Rectal smooth muscle tissue (tissue), 1 donor: ENCODE measurements around the gene KIFC3.

Source experiments
- H3K27ac ChIP-seq: one replicate; pipeline ENCODE4 v1.7.0; 2013; ENCODE audit warnings: low read depth, low read length, inconsistent platforms
- H3K27me3 ChIP-seq: one replicate; pipeline ENCODE4 v1.7.0; 2013; ENCODE audit warnings: low read length; ENCODE audit not compliant: control insufficient read depth, insufficient read depth
- H3K36me3 ChIP-seq: one replicate; pipeline ENCODE4 v1.7.0; 2013; ENCODE audit warnings: low read length; ENCODE audit not compliant: control insufficient read depth, insufficient read depth
- H3K4me1 ChIP-seq: one replicate; pipeline ENCODE4 v1.7.0; 2013; ENCODE audit warnings: low read length; ENCODE audit not compliant: control insufficient read depth, insufficient read depth
- H3K4me3 ChIP-seq: one replicate; pipeline ENCODE4 v1.7.0; 2013; ENCODE audit warnings: low read length
- H3K9ac ChIP-seq: one replicate; pipeline ENCODE4 v1.7.0; 2013; ENCODE audit warnings: low read length

The KIFC3 gene

DNA sequence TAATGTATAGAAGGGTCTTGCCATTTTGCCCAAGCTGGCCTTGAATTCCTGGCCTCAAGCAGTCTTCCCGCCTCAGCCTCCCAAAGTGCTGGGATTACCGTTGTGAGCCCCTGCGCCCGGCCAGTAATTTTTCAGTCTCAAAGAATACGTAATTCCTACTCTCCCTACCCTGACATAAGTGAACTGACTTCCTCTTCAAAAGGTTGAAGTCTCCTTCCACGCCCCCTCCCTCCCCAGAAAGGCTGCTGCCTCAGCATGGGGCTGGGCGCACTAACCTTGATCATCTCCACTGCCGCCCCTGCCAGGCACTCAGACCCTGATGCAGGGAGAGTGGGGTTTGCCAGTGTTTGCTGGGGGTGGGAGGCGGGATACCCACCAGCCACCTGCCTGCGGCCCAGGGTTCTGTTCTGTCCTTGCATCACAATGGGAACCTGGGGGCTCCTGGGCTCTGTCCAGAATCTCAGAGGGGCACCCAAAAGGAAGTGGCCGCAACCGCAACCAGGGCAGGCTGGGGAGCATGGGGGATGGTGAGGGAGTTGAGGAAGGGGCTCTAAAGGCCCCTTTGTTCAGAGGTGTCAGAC, 27.5 kb downstream of the KIFC3 start:
- Histone ChIP-seq H3K27ac (no peak overlapping the region), H3K9ac (no peak overlapping the region), H3K27me3 (no peaks in the 10 kb centered on the region), H3K4me1 (no peaks in the 10 kb centered on the region), H3K36me3 (peaks cover 3% of the 10 kb centered on the region), H3K4me3 (no peak overlapping the region)

DNA sequence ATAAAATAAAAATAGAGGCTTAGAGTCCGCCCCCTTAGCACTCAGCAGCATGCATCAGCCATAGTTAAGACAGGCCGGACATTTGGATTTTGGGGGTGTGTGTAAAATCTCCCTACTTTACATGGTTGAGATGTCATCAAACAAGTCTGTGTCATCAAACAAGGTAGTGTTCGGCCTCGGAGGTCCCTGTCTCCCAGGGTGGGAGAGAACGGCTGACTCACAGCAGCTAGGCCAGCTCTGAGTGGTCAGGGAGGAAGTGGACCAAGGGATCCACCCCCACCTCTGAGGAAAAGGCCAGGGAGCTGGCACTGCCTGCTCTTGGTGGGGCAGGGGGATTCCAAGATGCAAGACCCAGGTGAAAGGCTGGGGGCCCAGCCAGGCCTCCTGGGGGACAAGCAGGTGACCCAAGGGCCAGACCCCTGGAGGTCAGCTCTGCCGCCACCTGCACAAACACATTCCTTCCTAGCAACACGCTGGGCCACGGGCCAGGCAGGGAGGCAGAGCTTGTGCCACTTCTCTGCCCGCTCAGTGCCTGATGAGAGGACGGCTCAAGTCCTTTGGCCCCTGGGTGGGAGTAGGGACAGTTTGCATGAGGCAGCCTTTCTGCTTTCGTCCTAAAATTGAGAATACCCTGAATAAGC, 28.5 kb downstream of the KIFC3 start:
- Histone ChIP-seq H3K4me1 (no peaks in the 10 kb centered on the region), H3K4me3 (no peak overlapping the region), H3K27me3 (no peaks in the 10 kb centered on the region), H3K36me3 (peaks cover 3% of the 10 kb centered on the region), H3K27ac (no peak overlapping the region), H3K9ac (no peak overlapping the region)

DNA sequence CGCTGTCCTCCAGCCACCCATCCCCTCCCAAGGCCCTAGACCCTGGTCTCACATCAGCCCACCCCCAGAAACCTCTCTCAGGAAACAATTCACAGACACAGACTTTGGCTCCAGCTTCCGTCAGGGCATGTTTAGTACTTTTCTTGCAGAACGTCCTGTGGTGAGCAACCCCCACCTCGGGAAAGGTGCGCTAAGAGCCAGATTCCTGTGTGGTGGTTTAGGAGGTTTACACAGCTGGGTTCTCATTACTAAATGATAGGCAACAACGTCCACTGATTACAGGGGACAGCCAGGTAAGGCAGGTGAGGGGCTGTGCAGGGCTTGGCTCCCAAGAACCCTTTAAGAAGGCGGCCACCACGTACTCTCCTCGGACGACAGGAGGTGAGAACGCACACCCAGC, 29.3 kb downstream of the KIFC3 start:
- Histone ChIP-seq H3K27me3 (no peaks in the 10 kb centered on the region), H3K36me3 (peaks cover 3% of the 10 kb centered on the region), H3K9ac (no peak overlapping the region), H3K27ac (no peak overlapping the region), H3K4me3 (no peak overlapping the region), H3K4me1 (no peaks in the 10 kb centered on the region)

DNA sequence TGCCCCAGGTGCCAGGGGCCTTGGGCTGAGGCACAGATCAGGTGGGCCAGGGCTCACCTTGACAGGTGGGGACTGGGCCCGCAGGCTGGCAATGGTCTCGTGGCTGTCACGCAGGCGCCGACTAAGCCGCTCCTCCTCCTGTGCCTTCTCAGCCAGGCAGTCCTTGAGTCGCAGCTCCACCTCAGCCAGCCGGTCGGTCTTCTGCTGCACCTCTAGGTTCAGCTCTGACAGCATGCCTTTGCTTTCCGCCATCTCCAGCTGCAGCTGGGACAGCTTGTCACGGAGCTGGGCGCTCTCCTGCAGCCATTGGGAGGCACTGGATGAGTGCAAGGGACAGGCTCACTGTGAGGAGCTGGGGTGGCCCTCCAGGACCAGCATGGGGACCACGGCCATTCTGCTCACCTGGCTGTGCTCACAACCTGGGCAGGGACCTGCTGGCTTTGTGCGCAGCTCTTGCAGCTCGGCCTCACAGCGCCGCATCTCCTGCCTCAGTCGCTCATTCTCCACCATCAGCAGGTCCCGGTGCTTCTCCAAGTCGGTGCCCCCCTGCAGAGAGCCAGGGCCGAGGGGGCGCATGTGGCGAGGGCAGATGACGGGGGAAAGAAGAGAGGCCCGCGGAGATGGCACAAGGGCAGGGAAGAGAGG, 31.0 kb downstream of the KIFC3 start:
- H3K27me3 ChIP-seq = no peaks in the 10 kb centered on the region
- no peak overlapping the region for H3K27ac ChIP-seq
- H3K4me3 ChIP-seq = no peak overlapping the region
- H3K36me3 ChIP-seq = peaks cover 3% of the 10 kb centered on the region
- no peaks in the 10 kb centered on the region for H3K4me1 ChIP-seq
- no peak overlapping the region for H3K9ac ChIP-seq

DNA sequence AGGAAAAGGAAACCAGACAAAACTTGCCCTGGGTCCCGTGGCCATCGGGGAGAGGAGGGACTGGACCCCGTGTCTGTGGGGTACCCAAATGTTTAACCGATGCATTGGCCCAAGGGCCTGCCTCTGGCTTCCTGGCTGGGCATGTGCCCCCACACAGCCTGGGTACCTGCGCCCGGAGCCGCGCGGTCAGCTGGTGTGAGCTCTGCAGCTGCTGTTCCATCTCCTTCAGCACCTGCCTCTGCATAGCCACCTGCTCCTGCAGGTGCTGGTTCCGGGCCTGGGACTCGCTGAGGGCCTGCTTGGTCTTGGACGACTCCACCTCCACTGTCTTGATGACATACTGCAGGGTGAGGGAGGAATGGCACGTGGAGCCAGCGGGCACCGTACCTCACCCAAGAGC, 31.9 kb downstream of the KIFC3 start:
- Histone ChIP-seq H3K27me3 (no peaks in the 10 kb centered on the region), H3K9ac (no peak overlapping the region), H3K4me3 (no peak overlapping the region), H3K36me3 (no peaks in the 10 kb centered on the region), H3K4me1 (no peaks in the 10 kb centered on the region), H3K27ac (no peak overlapping the region)

DNA sequence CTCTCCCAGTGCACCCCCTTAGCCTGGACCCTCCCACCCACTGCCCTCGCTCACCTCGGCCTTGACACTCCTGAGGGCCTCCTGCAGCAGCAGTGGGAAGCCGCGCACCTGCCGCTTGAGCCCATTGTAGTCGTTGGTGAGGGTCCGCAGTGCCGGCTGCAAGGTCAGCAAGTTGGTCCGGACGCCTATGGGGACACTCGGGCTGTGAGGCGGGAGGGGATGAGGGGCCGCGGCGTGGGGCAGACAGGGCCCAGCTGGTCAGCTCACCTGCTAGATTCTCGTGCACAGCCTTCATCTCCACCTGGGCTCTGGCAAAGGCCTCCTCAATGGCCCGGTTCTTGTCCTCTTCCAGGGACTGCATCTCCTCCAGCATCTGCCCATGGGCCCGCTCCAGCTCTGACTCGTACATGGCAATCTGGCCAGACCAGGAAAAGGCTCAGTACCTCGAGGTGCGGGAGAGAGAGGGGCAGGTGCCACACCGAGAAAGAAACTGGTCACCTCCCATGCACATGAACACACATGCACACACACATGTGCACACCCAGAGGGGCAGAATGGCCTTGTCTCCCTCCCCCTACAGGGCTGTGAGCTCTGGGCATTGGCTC, 32.6 kb downstream of the KIFC3 start:
- Histone ChIP-seq H3K4me1 (no peaks in the 10 kb centered on the region), H3K27ac (no peak overlapping the region), H3K9ac (no peak overlapping the region), H3K27me3 (no peaks in the 10 kb centered on the region), H3K36me3 (no peaks in the 10 kb centered on the region), H3K4me3 (no peak overlapping the region)

DNA sequence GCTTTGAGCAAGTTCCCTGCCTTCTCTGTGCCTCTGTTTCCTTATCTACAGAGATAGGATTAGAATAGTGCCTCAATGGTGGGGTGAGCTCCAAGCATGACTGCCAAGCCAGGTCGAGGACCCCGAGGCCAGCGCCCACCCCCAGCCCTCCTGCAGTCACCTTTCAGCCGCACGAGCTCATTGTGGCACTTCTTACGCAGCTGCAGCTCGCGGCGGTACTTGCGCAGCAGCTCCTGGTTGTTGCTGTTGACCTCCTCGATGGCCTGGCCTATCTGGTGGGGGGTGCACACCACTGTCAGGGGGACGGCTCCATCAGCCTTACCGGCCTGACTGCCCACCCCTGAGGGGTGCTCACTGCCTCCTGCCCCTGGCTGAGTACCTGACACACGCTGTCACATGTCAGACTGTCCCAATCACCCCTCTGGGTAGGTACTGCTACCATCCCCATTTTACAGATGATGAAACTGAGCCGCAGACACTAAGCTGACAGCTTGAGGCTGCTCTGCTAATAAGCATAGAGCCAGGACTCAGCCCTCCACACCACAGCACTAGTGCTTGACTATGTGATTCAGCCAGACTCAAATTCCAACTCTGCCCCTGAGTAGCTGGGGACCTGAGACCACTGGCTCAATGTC, 35.5 kb downstream of the KIFC3 start:
- H3K36me3 ChIP-seq = no peaks in the 10 kb centered on the region
- no peaks in the 10 kb centered on the region for H3K4me1 ChIP-seq
- no peak overlapping the region for H3K27ac ChIP-seq
- H3K27me3 ChIP-seq = no peaks in the 10 kb centered on the region
- no peak overlapping the region for H3K4me3 ChIP-seq
- H3K9ac ChIP-seq = no peak overlapping the region

DNA sequence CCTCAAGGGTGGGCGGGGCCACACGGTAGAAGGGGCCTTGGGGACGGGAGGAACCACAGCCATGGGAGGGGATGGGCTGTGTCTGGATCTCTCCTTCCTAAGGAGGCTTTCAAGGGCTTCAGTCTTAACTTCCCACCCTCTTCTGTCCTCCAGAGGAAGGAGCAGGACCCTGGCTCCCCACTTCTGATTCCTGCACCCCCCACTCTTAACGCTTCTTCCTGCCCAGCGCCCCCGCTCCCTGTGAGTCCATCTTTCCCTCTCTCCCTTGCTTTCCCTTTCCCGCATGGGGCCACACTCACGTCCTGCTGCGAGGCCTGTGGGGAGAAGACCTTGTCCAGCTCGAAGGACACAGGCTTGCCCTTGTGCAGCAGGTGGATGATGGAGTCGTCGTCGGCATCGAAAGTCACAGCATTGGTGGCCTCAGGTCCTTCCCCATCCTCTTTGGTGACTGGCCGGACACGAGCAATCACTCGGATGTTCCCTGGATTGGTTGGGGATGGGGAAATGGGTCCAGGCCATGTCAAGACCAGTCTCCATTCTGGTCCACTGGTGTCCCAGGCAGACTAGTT, 37.0 kb downstream of the KIFC3 start:
- H3K4me1 ChIP-seq = no peaks in the 10 kb centered on the region
- H3K9ac ChIP-seq = no peak overlapping the region
- no peak overlapping the region for H3K27ac ChIP-seq
- H3K36me3 ChIP-seq = no peaks in the 10 kb centered on the region
- H3K27me3 ChIP-seq = no peaks in the 10 kb centered on the region
- no peak overlapping the region for H3K4me3 ChIP-seq

DNA sequence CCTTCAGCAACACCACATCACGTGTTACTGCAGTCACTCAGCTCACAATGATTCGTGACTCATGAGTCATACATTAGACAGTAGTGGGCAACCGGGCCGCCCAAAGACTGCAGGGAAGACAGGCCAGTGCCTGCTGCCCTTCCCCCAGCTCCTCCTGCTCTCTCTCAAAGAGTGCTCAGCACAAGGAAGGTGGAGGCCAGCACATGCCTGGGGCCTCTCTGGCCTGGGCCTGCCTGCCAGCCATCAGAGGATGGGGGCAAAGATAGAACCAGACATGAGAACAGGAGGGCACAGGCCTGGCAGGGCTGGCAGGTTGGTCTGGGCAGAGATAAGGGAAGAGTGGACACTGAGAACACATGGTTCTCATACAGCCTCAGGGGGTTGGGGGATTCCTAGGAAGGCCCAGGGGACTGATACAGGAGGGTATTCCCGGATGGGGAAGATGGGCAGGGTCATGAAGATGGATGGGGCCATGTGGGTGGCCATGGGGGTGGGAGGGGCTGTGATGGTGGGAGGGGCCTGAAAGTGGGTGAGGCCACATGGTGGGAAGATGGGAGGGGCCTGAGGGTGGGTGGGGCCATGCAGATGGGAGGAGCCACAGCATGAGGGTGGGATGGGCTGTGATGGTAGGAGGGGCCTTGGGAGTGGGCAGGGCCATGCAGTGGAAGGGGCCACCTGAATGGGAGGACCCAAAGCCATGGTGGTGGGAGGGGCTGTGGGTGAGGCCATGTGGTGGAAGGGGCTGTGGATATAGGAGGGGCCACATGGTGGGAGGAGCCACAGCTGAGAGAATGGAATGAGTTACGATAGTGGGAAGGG, 37.7 kb downstream of the KIFC3 start:
- Histone ChIP-seq H3K27ac (no peak overlapping the region), H3K27me3 (no peaks in the 10 kb centered on the region), H3K9ac (no peak overlapping the region), H3K4me3 (no peak overlapping the region), H3K36me3 (no peaks in the 10 kb centered on the region), H3K4me1 (no peaks in the 10 kb centered on the region)

DNA sequence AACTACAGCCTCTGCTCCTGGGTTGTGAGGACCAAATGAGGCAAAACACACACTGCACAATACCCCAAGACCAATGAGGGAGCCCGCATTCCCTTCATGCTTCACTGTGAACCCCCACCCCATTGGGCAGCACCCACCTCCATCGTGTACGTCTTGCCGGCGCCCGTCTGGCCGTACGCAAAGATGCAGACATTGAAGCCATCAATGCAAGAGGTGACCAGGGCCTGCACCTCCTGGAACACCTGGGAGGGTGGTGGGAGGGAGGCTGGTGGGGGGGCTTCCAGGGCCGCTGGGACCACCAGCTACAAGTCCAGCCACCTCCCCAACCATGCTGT, 38.3 kb downstream of the KIFC3 start:
- Histone ChIP-seq H3K27ac (no peak overlapping the region), H3K36me3 (no peaks in the 10 kb centered on the region), H3K9ac (no peak overlapping the region), H3K27me3 (no peaks in the 10 kb centered on the region), H3K4me1 (no peaks in the 10 kb centered on the region), H3K4me3 (no peak overlapping the region)

DNA sequence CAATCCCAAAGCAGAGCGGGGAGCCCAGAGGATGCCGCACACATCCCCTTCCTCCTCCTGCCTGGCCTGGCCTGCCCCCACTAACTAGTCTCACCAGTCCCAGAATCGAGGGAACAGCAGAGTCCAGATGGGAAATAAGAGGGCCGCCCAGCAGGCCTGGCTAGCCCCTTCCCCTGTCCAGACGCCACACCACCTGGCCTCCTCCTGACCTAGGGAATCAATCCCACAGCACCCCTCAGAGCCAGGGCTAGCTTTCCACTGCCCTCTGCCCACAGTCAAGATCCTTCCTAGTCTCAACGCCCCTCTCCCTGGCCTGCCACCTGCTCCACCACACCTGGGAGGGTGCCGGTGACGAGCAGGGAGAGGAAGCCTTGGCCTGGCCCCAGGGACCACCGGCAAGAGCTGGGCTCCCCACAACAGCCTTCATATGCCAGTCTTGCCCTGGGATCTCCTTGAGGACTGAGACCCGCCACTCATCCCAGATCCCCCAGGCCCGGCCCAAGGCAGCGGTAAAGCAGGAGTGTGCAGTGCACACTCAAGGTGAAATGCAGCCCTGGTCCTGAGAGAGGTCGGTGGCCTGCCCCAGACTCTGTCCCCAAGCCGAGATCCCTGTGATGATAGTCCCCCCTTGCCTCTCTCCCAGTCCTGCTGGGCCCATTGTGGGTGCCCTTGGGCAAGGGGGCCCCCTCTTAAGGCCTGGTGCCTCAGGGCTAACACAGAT, 38.8 kb downstream of the KIFC3 start:
- H3K36me3 ChIP-seq = peaks cover 2% of the 10 kb centered on the region
- H3K27me3 ChIP-seq = no peaks in the 10 kb centered on the region
- H3K9ac ChIP-seq = no peak overlapping the region

More for the DNA sequence above, 38.8 kb downstream of the KIFC3 start:
- Histone ChIP-seq H3K27ac (no peak overlapping the region), H3K4me3 (no peak overlapping the region), H3K4me1 (no peaks in the 10 kb centered on the region)
